SKM-1 (cell line): ENCODE data around the gene TBRG4.

Experiments
- DNase-seq: peaks from one replicate; lab custom pipeline; 2025; ENCODE audit not compliant: unreplicated experiment; lab: John Stamatoyannopoulos, UW

TBRG4 gene

GRCh38 chr7:45075871-45076796 is 35.4 kb downstream of the TBRG4 start:
- no peak for DNase-seq

GRCh38 chr7:45075355-45075644 is 36.2 kb downstream of the TBRG4 start:
- DNase-seq: no peak

GRCh38 chr7:45074528-45075354 is 36.8 kb downstream of the TBRG4 start:
- DNase-seq: no peak

GRCh38 chr7:45073786-45074527 is 37.5 kb downstream of the TBRG4 start:
- no peak for DNase-seq

- no peak for DNase-seq
These were observed 38.3 kb downstream of the TBRG4 start for GRCh38 chr7:45073031-45073785.

GRCh38 chr7:45072131-45073030 is 39.1 kb downstream of the TBRG4 start:
- DNase-seq: peak; percentile 46

- DNase-seq: no peak
These were observed 40.0 kb downstream of the TBRG4 start for GRCh38 chr7:45071528-45071927.

- no peak for DNase-seq
These were observed 41.2 kb downstream of the TBRG4 start for GRCh38 chr7:45070254-45070642.

- no peak for DNase-seq
These were observed 41.8 kb downstream of the TBRG4 start for GRCh38 chr7:45069444-45070253.

GRCh38 chr7:45068236-45069023 is 43.1 kb downstream of the TBRG4 start:
- no peak for DNase-seq

GRCh38 chr7:45067582-45067981 is 43.9 kb downstream of the TBRG4 start:
- no peak for DNase-seq

- no peak for DNase-seq
These were observed 45.1 kb downstream of the TBRG4 start for GRCh38 chr7:45066409-45066808.

- no peak for DNase-seq
These were observed 46.2 kb downstream of the TBRG4 start for GRCh38 chr7:45065031-45065995.

- no peak for DNase-seq
These were observed 47.3 kb downstream of the TBRG4 start for GRCh38 chr7:45064047-45064725.

- DNase-seq: no peak
These were observed 49.6 kb downstream of the TBRG4 start for GRCh38 chr7:45061806-45062425.

- DNase-seq: no peak
These were observed 50.1 kb downstream of the TBRG4 start for GRCh38 chr7:45061352-45061751.
